ENCODE measurements around the gene APLN. TPM values are rescaled to one million over a fixed set of nuclear protein-coding genes. Genes with fewer than 3 reads are reported as not detected.

Gene APLN
- total and polyA plus RNA-seq, 9 of the 15 experiments (the other 6 are each of a cell fraction or from before 2014, with no cell fraction given) = 0.04 to 0.06 TPM; not detected in 7

DNA sequence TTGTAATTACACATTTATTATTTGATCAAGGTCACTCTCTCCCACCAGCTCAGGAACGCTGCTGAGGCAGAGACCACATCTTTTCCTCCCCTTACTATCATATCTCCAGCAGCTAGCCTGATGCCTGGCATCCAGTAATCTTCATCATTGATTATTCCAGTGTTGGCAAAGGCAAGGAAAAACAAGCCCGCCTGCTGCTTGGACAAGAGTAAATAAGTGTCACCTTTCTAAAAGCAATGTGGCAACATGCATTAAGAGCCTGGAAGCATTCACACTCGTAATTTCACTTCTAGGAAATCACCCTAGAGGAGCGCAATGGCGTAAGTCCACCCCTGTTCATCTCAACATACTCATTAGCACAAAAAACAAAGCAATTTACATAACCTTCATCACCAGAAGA, 54.8 kb downstream of the APLN start:
- Histone ChIP-seq H3K27me3 (ENCODE audit: control insufficient read depth in 2 of 2, insufficient read depth in 2 of 2, low read length in 2 of 2) (no peaks in the 10 kb centered on the region), H3K9me3 (replicated peaks; ENCODE audit: control insufficient read depth, insufficient read depth, low read depth, low read length) (no peaks in the 10 kb centered on the region), H3K4me3 (no peak overlapping the region), H3K27ac (ENCODE audit: extremely low read depth, low read depth, low read length) (no peak overlapping the region), H4K20me1 (replicated peaks; ENCODE audit: control insufficient read depth, insufficient read depth, low read length) (no peaks in the 10 kb centered on the region), H3K36me3 (ENCODE audit: control insufficient read depth, insufficient read depth, low read length) (peaks cover 3% of the 10 kb centered on the region; the same call in 2 of the 3 replicates), H2AFZ (ENCODE audit: low read depth, low read length) (no peak overlapping the region), H3K9me1 (ENCODE audit: control insufficient read depth, insufficient read depth, low read length) (no peaks in the 10 kb centered on the region), H3K79me2 (ENCODE audit: control insufficient read depth, insufficient read depth, low read length) (no peaks in the 10 kb centered on the region), H3K4me1 (replicated peaks in 1 of 2; ENCODE audit: control insufficient read depth in 2 of 2, insufficient read depth in 2 of 2, low read length in 2 of 2) (peaks cover 7 to 13% of the 10 kb centered on the region in 2 experiments; a peak in 4 of 5 replicates), H3K4me2 (ENCODE audit: insufficient read depth, low read length) (no peak overlapping the region), H3K9ac (ENCODE audit: insufficient read depth in 1 of 2, low read depth in 2 of 2, low read length in 2 of 2) (no peak overlapping the region)
- intact Hi-C loops (cut with micrococcal nuclease) (no loop called here), in situ Hi-C loops (cut with MboI) (loop anchor here (10.0 to 25.0 kb wide), 4 partner anchors 225 to 1337 kb away; no protein-coding TSS in a partner anchor)
- CTCF ChIA-PET (ENCODE audit: low intra/inter-chr PET ratio) = no interaction called here
- WGBS (ENCODE audit: insufficient coverage, low coverage, missing lambda C conversion rate) = 85% methylated on average over 4 of the region's 5 CpGs
- no peak for DNase-seq (ENCODE audit: extremely low read depth in 1 of 4, low spot score in 3 of 4)
- TF ChIP-seq ZNF184 (CRISPR knock-in tag; IDR thresholded peaks at IDR 0.05) (no peak), MAFG (tag; conservative IDR thresholded peaks at IDR 0.05) (no peak), ZNF77 (CRISPR knock-in tag; IDR thresholded peaks at IDR 0.05) (no peak), ZNF830 (CRISPR knock-in tag; IDR thresholded peaks at IDR 0.05) (no peak)
- TF ChIP-seq, protein P1, sequence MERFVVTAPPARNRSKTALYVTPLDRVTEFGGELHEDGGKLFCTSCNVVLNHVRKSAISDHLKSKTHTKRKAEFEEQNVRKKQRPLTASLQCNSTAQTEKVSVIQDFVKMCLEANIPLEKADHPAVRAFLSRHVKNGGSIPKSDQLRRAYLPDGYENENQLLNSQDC (CRISPR knock-in tag; IDR thresholded peaks at IDR 0.05) = no peak
- FAIRE-seq = no peak
- POLR2A ChIA-PET = no interaction called here
- BruUV-seq (replicated peaks) = no TSS peak
- no peak for ATAC-seq

GRCh38 chrX:129599499-129599898, 55.3 kb downstream of the APLN start:
- peaks cover 3 to 10% of the 10 kb centered on the region in 2 experiments; a peak in 4 of 5 replicates for H3K4me1 ChIP-seq (replicated peaks in 1 of 2; ENCODE audit: control insufficient read depth in 2 of 2, insufficient read depth in 2 of 2, low read length in 2 of 2)
- H3K4me3 ChIP-seq = no peak overlapping the region
- DNase-seq (ENCODE audit: extremely low read depth in 1 of 4, low spot score in 3 of 4) (no peak), FAIRE-seq (no peak), ATAC-seq (no peak)
- H3K9me3 ChIP-seq (replicated peaks; ENCODE audit: control insufficient read depth, insufficient read depth, low read depth, low read length) = no peaks in the 10 kb centered on the region
- H3K4me2 ChIP-seq (ENCODE audit: insufficient read depth, low read length) = no peak overlapping the region
- H3K9me1 ChIP-seq (ENCODE audit: control insufficient read depth, insufficient read depth, low read length) = no peaks in the 10 kb centered on the region
- no peaks in the 10 kb centered on the region for H3K79me2 ChIP-seq (ENCODE audit: control insufficient read depth, insufficient read depth, low read length)
- H3K36me3 ChIP-seq (ENCODE audit: control insufficient read depth, insufficient read depth, low read length) = peaks cover 7% of the 10 kb centered on the region; the same call in 2 of the 3 replicates
- no TSS peak for BruUV-seq (replicated peaks)
- ChIA-PET CTCF (ENCODE audit: low intra/inter-chr PET ratio) (no interaction called here), POLR2A (interaction anchor here (0.6 kb wide), 1 partner anchor 785 kb away, joined by 4 read pairs; no protein-coding TSS in a partner anchor)
- H3K9ac ChIP-seq (ENCODE audit: insufficient read depth in 1 of 2, low read depth in 2 of 2, low read length in 2 of 2) = no peak overlapping the region
- H4K20me1 ChIP-seq (replicated peaks; ENCODE audit: control insufficient read depth, insufficient read depth, low read length) = no peaks in the 10 kb centered on the region
- H3K27me3 ChIP-seq (ENCODE audit: control insufficient read depth in 2 of 2, insufficient read depth in 2 of 2, low read length in 2 of 2) = no peaks in the 10 kb centered on the region
- in situ Hi-C loops (cut with MboI) = loop anchor here (25.0 kb wide), 1 partner anchor 1338 kb away; no protein-coding TSS in a partner anchor
- intact Hi-C loops (cut with micrococcal nuclease) = no loop called here
- no peak overlapping the region for H2AFZ ChIP-seq (ENCODE audit: low read depth, low read length)
- 62% methylated on average over 5 of the region's 5 CpGs for WGBS (ENCODE audit: insufficient coverage, low coverage, missing lambda C conversion rate)
- H3K27ac ChIP-seq (ENCODE audit: extremely low read depth, low read depth, low read length) = no peak overlapping the region
- TF ChIP-seq NCOA4 (IDR thresholded peaks at IDR 0.05; ENCODE audit: partially characterized antibody) = no peak
- TF ChIP-seq JUNB (CRISPR knock-in tag; conservative IDR thresholded peaks at IDR 0.05) = no peak
- no peak for TF ChIP-seq PHB2 (IDR thresholded peaks at IDR 0.05; ENCODE audit: low read depth)
- no peak for TF ChIP-seq SMAD3 (CRISPR knock-in tag; conservative IDR thresholded peaks at IDR 0.05)
- TF ChIP-seq CUX1 (CRISPR knock-in tag; IDR thresholded peaks at IDR 0.05) = no peak
- TF ChIP-seq SMC3 (conservative IDR thresholded peaks at IDR 0.05; ENCODE audit: insufficient read depth, low read depth, low read length) = no peak
